Activated CD4-positive, alpha-beta T cell treated with anti-CD3 and anti-CD28 coated beads, Interleukin-2, Interleukin-4, amounts not matched to agents 100 ng/mL and 50 ng/mL, durations not matched to agents 16 hours and 8 hours (primary cell): ENCODE measurements around the gene CHCHD6.

Source experiments
- DNase-seq: peaks from one replicate; pipeline ENCODE4 v3.0.0-alpha.2; 2020; ENCODE audit warnings: low spot score

Gene CHCHD6

GRCh38 chr3:126704494-126705214 lies 614 bp downstream of the CHCHD6 start:
- DNase-seq = no peak

GRCh38 chr3:126706631-126707030 lies 2.6 kb downstream of the CHCHD6 start:
- no peak for DNase-seq

- DNase-seq = no peak
Observed at GRCh38 chr3:126711121-126711760, 7.2 kb downstream of the CHCHD6 start.

GRCh38 chr3:126713199-126713598 lies 9.2 kb downstream of the CHCHD6 start:
- no peak for DNase-seq

DNA sequence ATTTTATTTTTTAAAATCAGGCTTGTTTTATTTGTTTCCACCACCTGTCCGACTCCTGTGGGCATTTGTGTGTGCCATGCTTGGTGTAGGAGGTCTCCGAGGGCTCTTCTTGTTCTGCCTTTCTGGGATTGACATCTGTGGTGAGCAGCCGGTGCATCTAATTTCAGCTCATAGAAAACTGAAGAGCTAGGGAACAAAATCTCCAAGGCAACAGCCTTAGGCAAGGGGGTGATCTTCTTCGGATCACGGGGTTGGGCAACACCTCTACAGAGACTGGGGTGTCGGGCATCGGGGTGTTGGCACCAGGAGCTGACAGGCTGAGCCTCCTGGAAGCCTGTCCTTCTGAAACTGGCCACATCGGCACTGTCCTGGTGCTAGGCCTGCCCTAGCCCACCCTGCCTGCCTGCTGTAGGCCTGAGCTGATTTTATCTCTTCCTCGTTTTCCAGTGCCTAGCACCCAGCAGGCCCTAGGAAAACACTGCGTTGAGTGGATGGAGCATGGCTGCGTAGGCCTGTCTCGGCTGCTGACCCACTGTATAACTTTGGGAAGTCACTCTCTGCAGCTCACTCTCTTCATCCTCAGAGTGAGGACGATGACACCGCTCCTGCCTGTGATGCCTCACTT lies 10.3 kb downstream of the CHCHD6 start:
- no peak for DNase-seq

DNA sequence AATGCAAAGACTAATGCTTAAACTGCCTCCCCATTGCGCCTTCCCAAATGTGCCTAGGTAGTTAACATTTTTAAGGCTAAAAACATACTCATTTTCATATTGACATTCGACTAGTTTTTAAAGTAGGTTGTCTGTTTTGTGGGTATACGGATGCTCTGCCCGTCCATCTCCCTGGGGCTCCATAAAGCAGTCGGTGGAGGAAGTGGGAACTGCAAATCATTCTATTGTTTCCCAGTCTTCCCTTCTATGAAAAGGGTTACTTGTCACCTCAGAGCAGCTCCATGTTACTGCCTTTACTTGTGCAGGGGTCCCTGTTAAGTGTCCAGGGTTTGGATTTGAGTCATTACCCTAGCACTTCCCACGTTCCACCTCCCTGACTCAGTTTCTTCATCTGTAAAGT lies 10.9 kb downstream of the CHCHD6 start:
- DNase-seq = no peak

- no peak for DNase-seq
Observed at GRCh38 chr3:126715432-126715831, 11.4 kb downstream of the CHCHD6 start.

GRCh38 chr3:126716057-126716456 lies 12.0 kb downstream of the CHCHD6 start:
- DNase-seq = no peak

DNA sequence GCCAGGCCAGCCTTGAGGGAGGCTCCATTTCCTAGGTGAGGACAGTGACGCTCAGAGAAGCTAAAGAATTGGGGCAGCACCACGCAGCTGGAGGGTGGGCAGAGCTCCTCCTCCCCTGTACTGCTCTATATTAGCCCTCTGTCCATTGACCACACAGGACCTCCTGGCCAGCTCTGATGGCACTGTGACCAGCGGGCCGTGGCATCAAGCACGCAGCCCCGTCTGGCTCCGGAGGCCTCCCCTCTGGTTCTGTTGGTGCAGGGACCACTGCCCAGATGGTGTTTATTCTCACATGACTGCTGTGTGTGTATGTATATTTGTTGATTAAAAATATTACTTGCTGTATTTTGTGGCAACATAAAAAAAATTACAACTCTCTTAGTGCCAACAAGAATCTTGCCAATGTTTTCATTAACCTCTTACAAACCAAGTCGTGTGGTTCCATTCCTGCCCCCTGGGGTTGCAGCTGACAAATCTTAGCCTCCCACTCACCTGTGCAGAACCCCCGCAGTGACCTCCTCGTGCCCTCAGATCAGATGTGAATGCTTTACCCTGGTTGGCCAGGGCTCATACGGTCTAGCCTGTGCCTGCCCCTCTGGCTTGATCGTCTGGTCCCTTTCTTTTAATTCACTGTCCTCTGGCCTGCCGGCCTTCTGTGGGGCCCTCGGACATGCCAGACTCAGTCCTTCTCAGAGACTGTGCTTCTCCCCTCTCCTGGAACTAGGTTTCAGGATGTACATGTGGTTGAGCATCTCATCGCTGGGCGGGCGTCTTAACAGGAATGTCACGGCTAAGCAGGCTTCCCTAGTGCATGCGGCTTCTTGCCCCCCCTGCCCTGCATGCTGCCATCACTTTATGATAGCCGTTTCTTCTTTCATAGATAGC lies 14.8 kb downstream of the CHCHD6 start:
- DNase-seq = no peak

DNA sequence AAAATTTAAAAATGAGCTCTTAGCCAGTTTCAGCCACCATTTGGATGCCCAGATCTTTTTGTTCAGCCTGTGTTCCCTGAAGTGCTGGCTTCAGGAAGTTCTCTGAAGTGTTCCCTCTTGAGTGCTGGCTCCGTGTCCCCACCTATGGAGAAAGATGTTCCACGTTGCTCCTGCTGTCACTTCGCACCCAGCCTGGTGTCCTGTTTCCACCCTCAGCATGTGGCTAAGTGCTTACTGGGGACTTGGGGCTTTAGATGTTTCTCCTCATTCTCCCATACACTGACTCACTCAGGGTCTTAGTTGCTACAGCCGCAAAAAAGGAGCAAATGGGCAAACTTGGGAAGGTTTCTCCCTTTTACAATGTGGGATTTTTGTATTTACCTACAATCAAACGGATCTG lies 16.6 kb downstream of the CHCHD6 start:
- no peak for DNase-seq

- DNase-seq = no peak
Observed at GRCh38 chr3:126721246-126721645, 17.2 kb downstream of the CHCHD6 start.

DNA sequence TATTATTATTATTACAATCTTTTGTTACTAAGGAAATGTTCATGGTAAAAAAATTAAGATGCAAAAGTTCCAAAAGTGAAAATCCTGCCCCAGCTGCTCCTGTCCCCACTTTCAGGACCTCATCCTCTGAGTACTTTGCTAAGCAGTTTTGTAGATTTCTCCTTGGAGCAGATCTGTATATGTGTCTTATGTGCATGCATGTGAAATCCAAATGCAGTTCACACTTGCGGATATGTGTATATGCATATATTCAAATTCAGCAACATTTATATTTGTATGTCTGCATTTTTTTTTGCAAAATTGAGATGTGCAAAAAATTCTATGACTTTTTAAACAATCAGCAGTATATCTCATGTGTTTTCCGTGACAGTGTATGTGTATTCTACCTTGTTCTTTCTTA lies 19.2 kb downstream of the CHCHD6 start:
- no peak for DNase-seq

DNA sequence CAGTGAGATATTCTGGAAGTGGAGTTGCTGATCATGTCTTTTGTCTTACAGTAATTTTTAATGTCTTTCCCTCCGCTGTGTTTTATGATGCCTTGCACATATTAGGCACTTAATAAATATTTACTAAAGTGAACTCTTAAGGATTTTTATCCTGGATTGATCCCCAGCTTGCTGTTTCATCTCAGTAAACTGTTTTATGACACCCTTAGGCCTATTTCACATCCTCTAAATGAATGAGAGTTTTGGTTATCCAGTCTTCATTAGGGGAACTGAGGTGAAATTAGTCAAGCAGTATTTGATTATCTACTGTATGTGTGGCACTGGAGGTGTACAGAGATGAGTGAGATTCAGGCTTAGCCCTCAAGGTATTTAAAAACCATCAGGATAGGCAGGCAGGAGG lies 19.8 kb downstream of the CHCHD6 start:
- DNase-seq = no peak

DNA sequence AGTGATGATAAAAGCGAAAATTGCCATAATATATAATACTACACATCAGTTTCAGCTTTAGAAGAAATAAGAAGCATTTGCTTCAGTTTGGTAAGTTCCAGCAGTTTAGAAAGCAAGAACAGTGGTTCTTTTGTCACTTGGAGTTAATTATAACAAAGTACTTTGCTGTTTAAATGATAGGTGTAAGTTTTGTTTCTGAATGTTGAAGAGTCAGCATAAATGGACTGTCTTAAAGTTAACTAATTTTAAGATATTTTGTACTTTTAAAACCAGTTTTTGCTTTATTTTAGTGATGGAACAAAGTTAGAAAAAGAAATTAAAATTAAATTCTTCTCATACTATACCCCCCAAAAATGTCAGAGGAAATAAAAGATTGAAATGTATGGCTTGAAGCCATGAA lies 24.6 kb downstream of the CHCHD6 start:
- DNase-seq = no peak

DNA sequence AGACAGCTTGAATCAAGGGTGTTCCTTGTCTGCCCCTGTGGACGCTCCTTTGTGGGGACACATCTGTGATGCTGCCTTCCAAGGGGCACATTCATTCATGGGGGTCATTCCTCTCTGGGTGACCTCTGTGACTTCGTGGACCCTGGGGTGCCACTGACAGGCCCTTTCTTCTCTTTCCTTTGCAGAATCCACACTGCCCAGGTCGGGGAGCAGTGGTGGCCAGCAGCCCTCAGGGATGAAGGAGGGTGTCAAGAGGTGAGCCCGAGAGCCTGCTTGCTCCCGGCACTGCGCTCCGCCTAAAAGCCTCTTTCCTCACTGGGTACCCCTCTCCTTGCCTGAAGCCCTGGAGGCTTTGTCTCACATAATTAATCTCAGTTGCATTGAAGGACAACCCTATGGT lies 26.3 kb downstream of the CHCHD6 start:
- no peak for DNase-seq

DNA sequence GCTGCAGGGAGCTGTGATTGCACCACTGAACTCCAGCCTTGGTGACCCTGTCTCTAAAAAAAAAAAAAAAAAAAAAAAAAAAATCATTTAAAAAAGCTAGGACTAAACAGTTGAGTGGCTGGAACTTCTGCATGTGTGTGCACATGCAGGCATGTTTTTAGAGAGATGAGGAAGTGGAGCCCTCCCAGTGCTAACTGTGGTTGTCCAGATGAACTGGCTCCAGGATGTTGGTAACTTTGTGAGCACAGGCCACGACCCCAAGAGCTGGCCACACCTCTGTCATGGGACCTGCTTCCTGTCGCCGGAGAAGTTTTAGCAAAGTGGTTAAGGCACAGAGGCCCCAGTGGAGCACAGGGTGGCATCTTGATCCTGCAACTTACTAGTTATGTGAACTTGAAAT lies 27.0 kb downstream of the CHCHD6 start:
- no peak for DNase-seq

GRCh38 chr3:126732281-126733060 lies 28.4 kb downstream of the CHCHD6 start:
- no peak for DNase-seq

- DNase-seq = no peak
Observed at GRCh38 chr3:126733061-126733430, 29.0 kb downstream of the CHCHD6 start.

- no peak for DNase-seq
Observed at GRCh38 chr3:126734106-126734723, 30.2 kb downstream of the CHCHD6 start.

DNA sequence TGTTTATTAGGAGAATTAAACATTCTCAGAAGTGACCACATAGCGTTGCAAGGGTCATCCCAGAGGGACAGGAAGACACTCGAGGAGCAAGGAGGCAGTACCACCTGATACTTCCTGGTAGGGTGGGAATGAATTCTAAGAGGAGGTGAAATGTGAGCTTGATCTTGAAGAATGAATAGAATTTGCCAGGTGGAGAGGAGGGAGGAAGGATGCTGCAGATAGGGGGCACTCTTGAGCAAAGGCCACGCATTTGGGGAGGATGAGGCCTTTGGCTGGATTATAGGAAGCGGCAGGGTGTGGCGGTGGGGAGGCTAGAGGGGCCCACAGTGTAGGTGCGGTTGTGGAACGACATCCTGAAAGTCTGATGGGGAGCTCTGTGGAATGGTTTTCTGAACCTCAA lies 33.5 kb downstream of the CHCHD6 start:
- no peak for DNase-seq

GRCh38 chr3:126742057-126742456 lies 38.0 kb downstream of the CHCHD6 start:
- no peak for DNase-seq
